Ascending aorta (tissue), 2 donors: ENCODE measurements around the gene SERPINE1. TPM values are rescaled to one million over a fixed set of nuclear protein-coding genes. Genes with fewer than 3 reads are reported as not detected.
A peak's percentile ranks its signal among the peaks of the same experiment; 100 is the strongest.

Source experiments
- DNase-seq, 2 donors: peaks; one replicate each; pipeline ENCODE4 v3.0.0-alpha.2; 2019; ENCODE audit warnings: low spot score in 2 of 2
- H3K27ac ChIP-seq, 2 donors: fragments of 200-600 bp; sonication (generic); one replicate each; pipeline ENCODE4 v1.5.1; 2016 to 2017; ENCODE audit warnings: mild to moderate bottlenecking in 1 of 2
- H3K27me3 ChIP-seq: fragments of 200-600 bp; sonication (generic); one replicate; pipeline ENCODE4 v1.5.1; 2017
- H3K36me3 ChIP-seq, 2 donors: fragments of 200-600 bp; sonication (generic); one replicate each; pipeline ENCODE4 v1.5.1; 2016
- H3K4me1 ChIP-seq, 2 donors: fragments of 200-600 bp; sonication (generic); one replicate each; pipeline ENCODE4 v1.5.1; 2016 to 2017; ENCODE audit warnings: mild to moderate bottlenecking in 1 of 2
- H3K4me3 ChIP-seq, 2 donors: fragments of 200-600 bp; sonication (generic); one replicate each; pipeline ENCODE4 v1.5.1; 2016 to 2017; ENCODE audit warnings: mild to moderate bottlenecking in 1 of 2
- H3K9me3 ChIP-seq, 2 donors: fragments of 200-600 bp; sonication (generic); one replicate each; pipeline ENCODE4 v1.5.1; 2016
- CTCF ChIP-seq, 3 experiments: fragments of 200-600 bp in 2 of 3; fragments of 450-650 bp in 1 of 3; sonication (generic) in 2 of 3; IDR thresholded peaks; one replicate each; pipeline ENCODE4 v1.5.1; 2016 to 2019; ENCODE audit warnings: antibody characterized with exemption in 3 of 3, mild to moderate bottlenecking in 1 of 3, moderate library complexity in 1 of 3
- intact Hi-C: fragments of 100-400 bp; cut with DNase I; formaldehyde crosslinking; loops from one replicate; pipeline ENCODE4 v1.15.1; 2023
- total RNA-seq: library from RNA; depleted of rRNA; stranded (reverse); fragments of >200 nt; gene quantifications from one replicate; pipeline ENCODE4 v1.1.0, GENCODE V29; 2016

Gene SERPINE1
- total RNA-seq, 1 donor from 2014 or later, result 1,267 TPM

DNA sequence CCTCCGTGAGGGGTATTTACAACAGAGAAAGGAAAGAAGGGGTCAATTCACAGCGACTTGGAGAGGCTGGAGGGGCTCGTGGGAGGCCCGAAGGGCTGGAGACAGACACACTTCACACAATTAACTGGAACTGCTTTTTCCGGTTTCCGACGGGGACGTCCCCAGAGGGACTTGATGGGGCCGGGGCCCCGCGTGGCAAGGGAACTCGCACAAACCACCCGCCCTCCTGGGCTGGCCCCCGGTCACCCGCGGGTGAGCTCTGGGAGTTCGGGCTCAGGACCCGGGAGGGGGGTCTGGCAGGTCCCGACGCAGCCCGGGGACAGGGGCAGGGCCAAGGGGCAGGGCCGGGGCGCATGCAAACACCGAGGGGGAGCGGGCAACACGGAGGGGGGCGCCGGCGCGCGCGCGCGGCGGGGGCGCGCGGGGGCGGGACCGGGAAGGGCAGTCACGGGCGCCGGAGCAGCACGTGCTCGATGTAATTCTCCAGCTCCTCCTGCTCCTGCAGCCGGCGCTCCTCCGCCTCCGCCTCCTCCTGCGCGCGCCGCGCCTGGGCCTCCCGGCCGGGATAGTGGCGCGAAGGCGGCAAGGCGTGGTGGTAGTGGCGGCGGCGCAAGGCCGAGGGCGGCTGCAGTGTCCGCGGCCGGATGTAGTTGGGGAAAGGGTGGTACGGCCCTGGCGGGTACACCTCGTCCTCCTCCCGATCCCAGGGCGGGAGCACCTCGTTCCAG lies 35.8 kb downstream of the SERPINE1 start:
- Histone ChIP-seq H3K4me3 (peak overlapping the region; percentile 49 to 58), H3K36me3 (peaks cover 8 to 28% of the 10 kb centered on the region in 2 donors), H3K27ac (no peak overlapping the region), H3K4me1 (peaks cover 25 to 31% of the 10 kb centered on the region in 2 donors), H3K27me3 (peaks cover 39% of the 10 kb centered on the region), H3K9me3 (no peaks in the 10 kb centered on the region)
- no peak for TF ChIP-seq CTCF (IDR thresholded peaks at IDR 0.05)
- intact Hi-C loops, result no loop called here
- DNase-seq, result no peak

DNA sequence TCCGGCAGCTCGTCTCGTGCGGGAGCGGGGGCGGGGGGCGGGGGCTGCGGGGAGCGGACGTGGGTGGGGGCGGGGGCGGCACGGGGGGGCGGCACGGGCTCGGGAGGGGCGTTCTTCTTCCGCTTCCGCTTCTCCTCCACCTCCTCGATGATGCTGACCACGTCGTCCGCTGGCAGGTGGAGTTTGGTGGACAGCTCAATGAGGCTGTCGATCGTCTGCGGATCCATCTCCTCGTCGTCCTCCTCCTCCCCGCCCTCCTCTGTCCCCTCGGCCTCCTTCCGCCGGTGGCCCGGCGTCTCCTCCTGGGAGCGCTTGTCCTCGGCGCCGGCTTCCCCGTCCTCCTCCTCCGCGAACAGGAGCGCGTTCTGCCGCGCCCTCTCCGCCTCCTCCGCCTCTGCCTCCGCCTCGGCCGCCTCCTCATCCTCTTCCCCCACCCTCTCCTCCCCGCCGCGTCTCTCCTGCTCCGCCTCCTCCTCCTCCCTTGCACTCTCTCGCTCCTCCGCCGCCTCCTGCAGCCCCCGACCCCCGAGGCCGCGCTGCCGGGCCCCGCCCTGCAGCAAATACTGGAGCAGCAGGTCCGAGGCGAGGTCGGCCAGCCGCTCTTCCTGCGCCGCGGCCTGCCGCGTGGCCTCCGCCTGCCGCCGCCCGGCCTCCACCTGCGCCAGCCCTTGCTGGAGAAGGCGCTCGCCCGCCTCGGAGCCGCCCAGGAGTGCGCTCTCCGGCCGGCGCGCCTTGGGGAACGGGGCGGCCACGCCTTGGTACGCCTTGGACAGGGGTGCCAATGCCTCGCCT lies 36.6 kb downstream of the SERPINE1 start:
- intact Hi-C loops, result no loop called here

GRCh38 chr7:101164071-101164840 lies 37.4 kb downstream of the SERPINE1 start:
- DNase-seq, result no peak
- Histone ChIP-seq H3K4me3 (peak overlapping the region; percentile 49 to 58), H3K27me3 (peaks cover 39% of the 10 kb centered on the region), H3K4me1 (peaks cover 25 to 31% of the 10 kb centered on the region in 2 donors), H3K9me3 (no peaks in the 10 kb centered on the region), H3K36me3 (peaks cover 4 to 12% of the 10 kb centered on the region in 2 donors), H3K27ac (no peak overlapping the region)
- intact Hi-C loops, result no loop called here
- TF ChIP-seq CTCF (IDR thresholded peaks at IDR 0.05), result no peak

More for the DNA sequence above, 36.6 kb downstream of the SERPINE1 start:
- Histone ChIP-seq H3K4me1 (peaks cover 25 to 31% of the 10 kb centered on the region in 2 donors), H3K27ac (no peak overlapping the region), H3K4me3 (peak overlapping the region; percentile 49 to 58), H3K27me3 (peaks cover 39% of the 10 kb centered on the region), H3K9me3 (no peaks in the 10 kb centered on the region), H3K36me3 (peaks cover 8 to 20% of the 10 kb centered on the region in 2 donors)
- TF ChIP-seq CTCF (IDR thresholded peaks at IDR 0.05), result no peak
- no peak for DNase-seq

DNA sequence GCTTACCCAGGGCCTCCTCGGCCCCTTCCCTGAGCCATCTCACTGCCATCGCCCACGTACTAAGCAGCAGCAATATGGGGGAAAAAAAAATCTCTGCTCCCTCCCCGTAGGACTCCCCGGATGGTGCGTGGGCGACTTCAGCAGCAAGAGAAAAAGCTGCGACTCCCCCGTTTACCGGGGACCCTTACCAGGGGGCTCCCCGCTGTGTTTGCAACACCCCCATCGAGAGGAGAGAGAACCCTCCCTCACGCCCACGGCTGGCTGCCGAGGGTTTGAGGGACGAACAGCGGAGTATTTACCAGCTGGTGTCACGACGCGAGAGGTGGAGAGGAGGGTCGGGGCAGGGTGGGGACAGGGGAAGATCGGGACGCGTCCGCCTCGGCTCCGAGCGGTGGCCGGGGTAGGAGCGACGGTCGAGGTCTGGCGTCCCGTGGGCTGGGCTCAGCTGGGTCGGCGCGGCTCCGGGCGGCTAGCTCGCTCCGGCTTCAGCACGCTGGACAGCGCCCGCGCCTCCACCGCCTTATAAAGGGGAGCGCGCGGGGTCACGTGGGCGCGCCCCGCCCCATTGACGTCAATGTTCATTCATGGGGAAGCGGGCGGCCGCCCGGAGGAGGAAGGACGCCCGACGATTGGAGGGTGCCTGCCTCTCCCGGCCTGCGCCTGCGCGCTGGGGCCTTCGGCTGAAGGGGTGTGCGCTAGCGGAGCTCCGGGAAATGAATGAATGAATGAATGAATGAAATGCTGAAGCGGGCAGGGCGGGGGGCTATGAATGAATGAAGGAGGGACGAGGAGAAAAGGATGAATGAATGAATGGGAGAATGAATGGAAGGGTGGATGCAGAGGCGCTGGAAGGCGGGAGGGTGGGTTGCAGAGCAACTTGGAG lies 38.4 kb downstream of the SERPINE1 start, which contains the start of gene VGF:
VGF (minus strand) TSS at position 495 of the 883 bp plus-strand sequence. CDS start 726 bp downstream, outside the sequence.
- peak within 1 kb of the TSS; percentile 23 to 49 for H3K4me3 ChIP-seq
- intact Hi-C loops, result no loop called here
- no peaks in the 10 kb centered on the region for H3K9me3 ChIP-seq
- H3K4me1 ChIP-seq, result peaks cover 28 to 35% of the 10 kb centered on the region in 2 donors
- peaks cover 50% of the 10 kb centered on the region for H3K27me3 ChIP-seq
- no peak for TF ChIP-seq CTCF (IDR thresholded peaks at IDR 0.05)
- H3K36me3 ChIP-seq, result peaks cover 0 to 3% of the 10 kb centered on the region in 2 donors
- peak; percentile 80 to 95 for DNase-seq
- H3K27ac ChIP-seq, result no peak within 1 kb of the TSS
